Smooth muscle cell (in vitro differentiated cells): ENCODE data around the gene PPP4R4. TPM values are rescaled to one million over a fixed set of nuclear protein-coding genes. Genes with fewer than 3 reads are reported as not detected.

Source experiments
- DNase-seq: peaks from one replicate; lab custom pipeline; 2025; ENCODE audit not compliant: unreplicated experiment; lab: John Stamatoyannopoulos, UW
- H2AFZ ChIP-seq: fragments of 200-600 bp; sonication (generic); 2 replicates; pipeline ENCODE4 v1.6.0; 2016; ENCODE audit warnings: antibody characterized with exemption, low read depth, mild to moderate bottlenecking
- H3F3A ChIP-seq: fragments of 200-600 bp; sonication (generic); 2 replicates; pipeline ENCODE4 v1.6.0; 2017; ENCODE audit warnings: antibody characterized with exemption, low read depth
- H3K27ac ChIP-seq: fragments of 200-600 bp; sonication (generic); 2 replicates; pipeline ENCODE4 v1.5.1; 2016; ENCODE audit warnings: low read depth, mild to moderate bottlenecking
- H3K27me3 ChIP-seq: fragments of 200-600 bp; sonication (generic); 2 replicates; pipeline ENCODE4 v1.6.1; 2016; ENCODE audit warnings: low read depth, mild to moderate bottlenecking
- H3K36me3 ChIP-seq: fragments of 200-600 bp; sonication (generic); 2 replicates; pipeline ENCODE4 v1.5.1; 2016; ENCODE audit warnings: low read depth
- H3K4me1 ChIP-seq: fragments of 200-600 bp; sonication (generic); 2 replicates; pipeline ENCODE4 v1.5.1; 2016; ENCODE audit warnings: low read depth
- H3K4me2 ChIP-seq: fragments of 200-600 bp; sonication (generic); 2 replicates; pipeline ENCODE4 v1.6.0; 2016; ENCODE audit warnings: mild to moderate bottlenecking
- H3K4me3 ChIP-seq: fragments of 200-600 bp; sonication (generic); 2 replicates; pipeline ENCODE4 v1.5.1; 2016; ENCODE audit warnings: mild to moderate bottlenecking
- H3K79me2 ChIP-seq: fragments of 200-600 bp; sonication (generic); 2 replicates; pipeline ENCODE4 v1.6.0; 2016; ENCODE audit warnings: low read depth, mild to moderate bottlenecking
- H3K9ac ChIP-seq: fragments of 200-600 bp; sonication (generic); 2 replicates; pipeline ENCODE4 v1.6.0; 2016; ENCODE audit warnings: low read depth
- H3K9me3 ChIP-seq: fragments of 200-600 bp; sonication (generic); replicated peaks from 2 replicates; pipeline ENCODE4 v1.5.1; 2016; ENCODE audit warnings: low read depth
- H4K20me1 ChIP-seq: fragments of 200-600 bp; sonication (generic); 2 replicates; pipeline ENCODE4 v1.6.0; 2016; ENCODE audit warnings: low read depth
- CTCF ChIP-seq: fragments of 200-600 bp; sonication (generic); IDR thresholded peaks from 2 replicates; pipeline ENCODE4 v1.5.1; 2017; ENCODE audit warnings: borderline replicate concordance, mild to moderate bottlenecking, antibody characterized with exemption; ENCODE audit not compliant: insufficient read depth, poor library complexity, severe bottlenecking
- WGBS: methylation state at CpG from one replicate; pipeline ENCODE4 v1.1.7; 2016; ENCODE audit warnings: low lambda C conversion rate; 5-methylcytosine and 5-hydroxymethylcytosine counted together
- polyA plus RNA-seq: library from polyadenylated mRNA; unstranded; fragments of >200 nt; fragmentation: Nextera tagmentation; extraction: Ambion mirVana; gene quantifications from 2 replicates; pipeline ENCODE4 v1.2.1, GENCODE V29; 2016
- total RNA-seq: library from RNA; depleted of rRNA; stranded (reverse); fragments of >200 nt; gene quantifications from 2 replicates; pipeline ENCODE4 v1.2.3, GENCODE V29; 2014

The PPP4R4 gene
- total and polyA plus RNA-seq, 2 experiments from 2014 or later, result 0.27 TPM

- no peak for TF ChIP-seq CTCF
- Histone ChIP-seq H3K27me3 (no peaks in the 10 kb centered on the region), H3K4me2 (no peak overlapping the region), H3K4me1 (no peaks in the 10 kb centered on the region), H3K36me3 (no peaks in the 10 kb centered on the region), H3K79me2 (no peaks in the 10 kb centered on the region), H3K9ac (no peak overlapping the region), H3K27ac (no peak overlapping the region), H4K20me1 (no peaks in the 10 kb centered on the region), H3K4me3 (no peak overlapping the region), H2AFZ (no peak overlapping the region), H3K9me3 (no peaks in the 10 kb centered on the region), H3F3A (no peaks in the 10 kb centered on the region)
- 90% methylated on average over 6 of the region's 6 CpGs for WGBS
- DNase-seq, result no peak
Measured at GRCh38 chr14:94304243-94304642, 130.1 kb downstream of the PPP4R4 start.

GRCh38 chr14:94305620-94306019 is 131.5 kb downstream of the PPP4R4 start:
- no peak overlapping the region for H3K27ac ChIP-seq
- no peaks in the 10 kb centered on the region for H3K9me3 ChIP-seq
- H4K20me1 ChIP-seq, result no peaks in the 10 kb centered on the region
- H3K9ac ChIP-seq, result no peak overlapping the region
- no peak overlapping the region for H2AFZ ChIP-seq
- H3F3A ChIP-seq, result no peaks in the 10 kb centered on the region
- no peaks in the 10 kb centered on the region for H3K79me2 ChIP-seq
- no peaks in the 10 kb centered on the region for H3K4me1 ChIP-seq
- H3K4me2 ChIP-seq, result no peak overlapping the region
- H3K36me3 ChIP-seq, result no peaks in the 10 kb centered on the region
- WGBS, result 75% methylated on average over 2 of the region's 2 CpGs
- H3K27me3 ChIP-seq, result no peaks in the 10 kb centered on the region
- no peak for DNase-seq
- no peak overlapping the region for H3K4me3 ChIP-seq
- no peak for TF ChIP-seq CTCF

- 84% methylated on average over 12 of the region's 12 CpGs for whole genome bisulfite sequencing
- no peak for DNase-seq
- no peaks in the 10 kb centered on the region for H4K20me1 ChIP-seq
- no peak overlapping the region for H3K9ac ChIP-seq
- no peaks in the 10 kb centered on the region for H3K9me3 ChIP-seq
- no peak overlapping the region for H2AFZ ChIP-seq
- no peak overlapping the region for H3K4me2 ChIP-seq
- H3K27me3 ChIP-seq, result no peaks in the 10 kb centered on the region
- H3K36me3 ChIP-seq, result no peaks in the 10 kb centered on the region
- no peaks in the 10 kb centered on the region for H3F3A ChIP-seq
- no peak overlapping the region for H3K27ac ChIP-seq
- TF ChIP-seq CTCF, result no peak
- H3K4me3 ChIP-seq, result no peak overlapping the region
- no peaks in the 10 kb centered on the region for H3K4me1 ChIP-seq
- H3K79me2 ChIP-seq, result no peaks in the 10 kb centered on the region
Measured at GRCh38 chr14:94306047-94306978, 132.2 kb downstream of the PPP4R4 start.
